Bronchial epithelial cell (primary cell): Measurements from ENCODE around the gene BUD13. TPM values are rescaled to one million over a fixed set of nuclear protein-coding genes. Genes with fewer than 3 reads are reported as not detected.
A peak's percentile ranks its signal among the peaks of the same experiment; 100 is the strongest.

Source experiments
- DNase-seq: peaks from one replicate; pipeline ENCODE4 v3.0.0-alpha.2; 2010; ENCODE audit warnings: low read depth
- FAIRE-seq: peaks from 2 replicates; lab custom pipeline; 2011; peaks lifted over from hg19 to GRCh38; lab: Jason Lieb, UNC
- H3K27me3 ChIP-seq: 2 replicates; pipeline ENCODE4 v1.5.1; 2011; ENCODE audit warnings: low read length; ENCODE audit not compliant: control insufficient read depth, insufficient read depth
- H3K36me3 ChIP-seq: 2 replicates; pipeline ENCODE4 v1.5.1; 2011; ENCODE audit warnings: low read length; ENCODE audit not compliant: control insufficient read depth, insufficient read depth
- H3K4me3 ChIP-seq: 2 replicates; pipeline ENCODE4 v1.5.1; 2011; ENCODE audit warnings: mild to moderate bottlenecking, low read depth, low read length, control low read depth
- total RNA-seq: library from RNA; depleted of rRNA; stranded (reverse); fragments of >200 nt; gene quantifications from 2 replicates; pipeline ENCODE4 v1.2.1, GENCODE V29; 2014
- TF ChIP-seq, protein P1 (sequence below): IDR thresholded peaks from 2 replicates; pipeline ENCODE4 v1.5.1; 2011; ENCODE audit warnings: mild to moderate bottlenecking, moderate library complexity, low read length, control low read depth, inconsistent platforms; ENCODE audit not compliant: insufficient read depth, severe bottlenecking

BUD13 gene
- total RNA-seq, 1 donor from 2014 or later = 12.4 TPM

DNA sequence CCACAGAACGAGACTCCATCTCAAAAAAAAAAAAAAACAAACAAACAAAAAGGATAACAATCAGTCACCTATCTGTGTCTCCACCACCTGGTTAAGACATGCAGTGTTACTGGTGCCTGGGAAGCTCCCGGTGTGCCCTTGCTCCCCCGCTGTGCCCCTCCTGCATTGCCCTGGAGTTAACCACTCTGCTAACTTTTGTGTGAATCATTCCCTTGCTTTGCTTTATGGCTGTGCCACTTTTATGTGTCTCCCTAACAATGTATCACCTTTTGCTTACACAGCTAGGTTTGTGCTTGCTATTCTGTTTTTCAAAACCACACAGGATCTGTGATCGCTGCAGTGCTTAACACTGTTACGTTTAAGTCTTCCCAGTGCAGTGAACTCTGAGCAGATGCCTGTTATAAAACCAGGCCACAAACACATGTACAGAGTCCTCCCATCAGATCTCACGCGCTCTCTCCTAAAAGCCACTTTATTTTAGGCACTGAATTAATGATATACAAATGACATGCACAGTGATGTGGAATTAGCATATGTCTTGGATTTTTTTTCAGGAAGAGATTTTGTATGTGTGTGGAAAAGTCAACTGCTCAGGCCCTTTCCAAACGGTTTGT lies 69.9 kb downstream of the BUD13 start:
- H3K27me3 ChIP-seq = no peaks in the 10 kb centered on the region
- H3K36me3 ChIP-seq = no peaks in the 10 kb centered on the region
- H3K4me3 ChIP-seq = no peak overlapping the region
- TF ChIP-seq, protein P1, sequence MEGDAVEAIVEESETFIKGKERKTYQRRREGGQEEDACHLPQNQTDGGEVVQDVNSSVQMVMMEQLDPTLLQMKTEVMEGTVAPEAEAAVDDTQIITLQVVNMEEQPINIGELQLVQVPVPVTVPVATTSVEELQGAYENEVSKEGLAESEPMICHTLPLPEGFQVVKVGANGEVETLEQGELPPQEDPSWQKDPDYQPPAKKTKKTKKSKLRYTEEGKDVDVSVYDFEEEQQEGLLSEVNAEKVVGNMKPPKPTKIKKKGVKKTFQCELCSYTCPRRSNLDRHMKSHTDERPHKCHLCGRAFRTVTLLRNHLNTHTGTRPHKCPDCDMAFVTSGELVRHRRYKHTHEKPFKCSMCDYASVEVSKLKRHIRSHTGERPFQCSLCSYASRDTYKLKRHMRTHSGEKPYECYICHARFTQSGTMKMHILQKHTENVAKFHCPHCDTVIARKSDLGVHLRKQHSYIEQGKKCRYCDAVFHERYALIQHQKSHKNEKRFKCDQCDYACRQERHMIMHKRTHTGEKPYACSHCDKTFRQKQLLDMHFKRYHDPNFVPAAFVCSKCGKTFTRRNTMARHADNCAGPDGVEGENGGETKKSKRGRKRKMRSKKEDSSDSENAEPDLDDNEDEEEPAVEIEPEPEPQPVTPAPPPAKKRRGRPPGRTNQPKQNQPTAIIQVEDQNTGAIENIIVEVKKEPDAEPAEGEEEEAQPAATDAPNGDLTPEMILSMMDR = no peak
- FAIRE-seq (no peak), DNase-seq (no peak)

DNA sequence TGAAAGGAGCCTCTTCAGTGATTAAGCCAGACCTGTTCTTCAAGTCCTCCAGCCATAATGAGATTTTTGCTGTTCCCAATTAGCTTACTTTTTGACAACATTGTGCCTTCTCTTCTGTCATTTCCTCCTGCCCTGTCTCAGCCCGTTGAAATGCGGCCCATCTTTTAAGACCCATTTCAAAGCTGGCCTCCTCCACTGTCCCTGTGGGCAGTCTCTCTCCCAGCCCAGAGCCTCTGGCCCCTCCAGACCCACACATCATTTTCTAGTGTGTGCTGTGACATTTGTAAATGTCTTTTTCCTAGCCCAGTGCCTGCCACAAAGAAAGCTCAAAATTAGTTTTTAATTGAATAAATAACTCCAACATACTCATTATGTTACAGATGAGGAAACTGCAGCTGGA lies 70.9 kb downstream of the BUD13 start:
- FAIRE-seq = no peak
- Histone ChIP-seq H3K36me3 (no peaks in the 10 kb centered on the region), H3K27me3 (no peaks in the 10 kb centered on the region), H3K4me3 (no peak overlapping the region)
- no peak for DNase-seq
- TF ChIP-seq, protein P1 = no peak

DNA sequence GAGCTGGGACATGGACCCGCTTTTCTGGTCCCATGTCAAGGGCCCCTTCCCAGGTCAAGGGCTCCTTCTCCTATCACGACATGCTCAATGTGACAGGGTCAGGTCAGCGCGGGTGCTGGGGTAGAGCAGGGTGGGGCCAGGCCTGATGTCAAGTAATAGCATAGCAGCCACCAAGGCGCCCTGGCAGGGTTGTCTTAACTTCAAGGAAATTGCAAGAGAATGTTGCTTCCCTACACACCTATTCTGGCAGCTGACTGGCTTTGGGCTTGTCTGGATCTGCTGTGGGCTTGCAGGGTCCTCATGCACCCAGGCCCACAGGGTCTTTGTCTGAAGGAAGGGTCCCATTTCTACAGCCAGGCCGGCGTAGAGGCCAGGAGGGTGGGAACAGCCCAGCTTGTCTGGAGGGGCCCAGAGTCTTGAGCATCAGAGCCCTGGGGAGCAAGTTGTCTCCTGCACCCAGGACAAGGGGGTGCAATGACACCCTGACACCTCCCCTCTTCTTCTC lies 71.4 kb downstream of the BUD13 start:
- Histone ChIP-seq H3K4me3 (no peak overlapping the region), H3K36me3 (no peaks in the 10 kb centered on the region), H3K27me3 (no peaks in the 10 kb centered on the region)
- TF ChIP-seq, protein P1 = no peak
- no peak for FAIRE-seq
- no peak for DNase-seq

DNA sequence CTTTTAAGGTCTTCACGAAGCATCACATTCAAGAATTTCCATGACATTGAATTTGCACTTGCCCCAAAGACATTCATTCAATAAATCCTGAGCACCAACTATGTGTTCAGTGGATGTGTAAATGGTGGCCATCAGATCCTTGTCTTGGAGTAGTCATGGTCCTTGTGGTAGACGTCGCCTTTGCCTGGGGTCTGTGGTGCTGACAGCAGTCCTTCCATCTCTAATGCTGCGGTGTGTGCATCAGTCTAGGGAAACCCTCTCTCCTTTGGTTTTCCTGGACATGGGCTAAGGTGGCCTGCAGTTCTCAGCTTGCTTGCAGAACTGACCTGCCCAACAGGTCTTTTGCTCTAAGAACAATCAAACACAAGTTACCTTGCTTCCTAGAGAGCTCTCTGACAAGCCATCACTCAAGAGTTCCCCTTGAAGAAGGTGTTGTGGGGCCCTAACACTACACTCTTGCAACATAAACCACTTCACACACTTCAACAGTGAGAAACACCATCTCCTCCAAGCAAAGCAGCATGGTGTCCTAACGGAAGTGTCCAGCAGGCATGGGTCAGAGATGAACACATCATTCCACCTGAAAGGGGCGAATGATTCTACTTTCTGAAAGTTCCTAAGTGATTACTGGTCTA lies 72.1 kb downstream of the BUD13 start:
- H3K27me3 ChIP-seq = no peaks in the 10 kb centered on the region
- H3K36me3 ChIP-seq = no peaks in the 10 kb centered on the region
- TF ChIP-seq, protein P1 = no peak
- no peak for DNase-seq
- no peak overlapping the region for H3K4me3 ChIP-seq
- peak; percentile 50 for FAIRE-seq

Other genes starting within 250 kb of the BUD13 start
- gene ZPR1, start 15.0 kb upstream of the BUD13 start, total RNA-seq = 50.1 and 74.2 TPM in 2 replicates
- not detected in 2 replicates for gene APOA5, start 18.9 kb upstream of the BUD13 start, total RNA-seq
- gene APOA4, start 50.3 kb upstream of the BUD13 start, total RNA-seq = not detected in 2 replicates
- gene APOC3, start 56.9 kb upstream of the BUD13 start, total RNA-seq = not detected in 2 replicates
- gene APOA1, start 64.6 kb upstream of the BUD13 start, total RNA-seq = not detected in 2 replicates